OCI-LY1 (cell line): ENCODE data around the gene IQCK.

Experiments used
- CTCF ChIP-seq: fragments of 200-600 bp; sonication (generic), shearing (Covaris generic); IDR thresholded peaks from 2 replicates; pipeline ENCODE4 v1.5.1; 2017; ENCODE audit warnings: mild to moderate bottlenecking, antibody characterized with exemption, low read length, moderate library complexity, mixed read lengths
- EZH2 ChIP-seq: fragments of 200-600 bp; sonication (generic), shearing (Covaris generic); IDR thresholded peaks from 2 replicates; pipeline ENCODE4 v1.8.0; 2017; ENCODE audit warnings: borderline replicate concordance, mixed run types, mild to moderate bottlenecking, antibody characterized with exemption, low read length, moderate library complexity, mixed read lengths

- TF ChIP-seq CTCF (no peak), EZH2 (no peak)
Observed at GRCh38 chr16:19896951-19897350, 178.9 kb downstream of the IQCK start.
